ENCODE measurements around the gene AP1S3. TPM values are rescaled to one million over a fixed set of nuclear protein-coding genes. Genes with fewer than 3 reads are reported as not detected.
"Not testable (repeated sequence)": the region's sequence is repeated elsewhere in the genome, so short reads cannot be mapped to it uniquely, and the experiment has no call there.

Gene AP1S3
- total RNA-seq, 2 experiments from 2014 or later = 8.8 to 10.1 TPM

DNA sequence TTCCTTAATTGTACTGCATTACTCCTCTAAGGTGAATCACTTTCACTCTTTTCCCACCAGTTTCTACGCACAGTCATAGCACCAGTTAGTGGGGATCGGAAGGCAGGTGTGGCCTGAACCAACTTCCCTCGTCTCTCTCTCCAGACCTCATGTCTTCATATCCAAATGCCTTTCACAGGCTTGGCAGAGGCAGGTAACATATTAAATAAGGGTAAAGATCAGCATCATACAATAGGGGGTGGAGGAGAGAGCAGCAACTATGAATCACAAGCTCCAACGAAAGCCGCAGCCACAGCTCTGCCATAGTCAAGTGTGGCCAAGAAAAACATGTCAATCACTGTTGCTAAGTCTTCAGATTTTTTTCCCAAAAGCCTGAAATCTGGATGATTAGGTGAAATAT, 40.3 kb downstream of the AP1S3 start:
- CTCF ChIA-PET = interaction anchor here (0.6 to 1.3 kb wide), 2 partner anchors 8 to 17 kb away, joined by 3 read pairs; no protein-coding TSS in a partner anchor
- DNase-seq = no peak
- H3K9me3 Mint-ChIP-seq (ENCODE audit: low read depth) = peaks cover 3% of the 10 kb centered on the region
- peaks cover 5% of the 10 kb centered on the region for H3K4me1 Mint-ChIP-seq
- no peak overlapping the region for H3K4me3 Mint-ChIP-seq
- POLR2A ChIA-PET = no interaction called here
- H3K27me3 Mint-ChIP-seq = no peaks in the 10 kb centered on the region
- intact Hi-C loops (cut with DNase I, micrococcal nuclease) = no loop called here
- H3K36me3 Mint-ChIP-seq (ENCODE audit: low read depth) = no peaks in the 10 kb centered on the region
- ATAC-seq = no peak
- H3K27ac Mint-ChIP-seq = no peak overlapping the region

DNA sequence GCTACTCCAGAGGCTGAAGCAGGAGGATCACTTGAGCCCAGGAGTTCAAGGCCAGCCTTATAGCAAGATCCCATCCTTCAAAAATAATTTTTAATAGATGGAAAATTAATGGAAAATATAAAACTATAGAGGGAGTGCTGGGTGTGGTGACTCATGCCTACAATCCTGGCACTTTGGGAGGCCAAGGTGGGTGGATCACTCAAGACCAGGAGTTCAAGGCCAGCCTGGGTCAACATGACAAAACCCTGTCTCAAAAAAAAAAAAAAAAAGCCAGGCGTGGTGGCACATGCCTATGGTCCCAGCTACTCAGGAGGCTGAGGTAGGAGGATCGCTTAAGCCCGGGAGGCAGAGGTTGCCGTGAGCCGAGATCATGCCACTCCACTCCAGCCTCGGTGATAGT, 48.0 kb downstream of the AP1S3 start:
- DNase-seq = no peak
- no peak overlapping the region for H3K4me3 Mint-ChIP-seq
- no peak overlapping the region for H3K27ac Mint-ChIP-seq
- peaks cover 1% of the 10 kb centered on the region for H3K36me3 Mint-ChIP-seq (ENCODE audit: low read depth)
- H3K4me1 Mint-ChIP-seq = peaks cover 2% of the 10 kb centered on the region
- peaks cover 3% of the 10 kb centered on the region for H3K9me3 Mint-ChIP-seq (ENCODE audit: low read depth)
- intact Hi-C loops (cut with DNase I, micrococcal nuclease) = no loop called here
- no peak for ATAC-seq
- ChIA-PET POLR2A (no interaction called here), CTCF (interaction anchor here (0.7 kb wide), 2 partner anchors 8 to 69 kb away, joined by 3 read pairs; no protein-coding TSS in a partner anchor)
- H3K27me3 Mint-ChIP-seq = no peaks in the 10 kb centered on the region

DNA sequence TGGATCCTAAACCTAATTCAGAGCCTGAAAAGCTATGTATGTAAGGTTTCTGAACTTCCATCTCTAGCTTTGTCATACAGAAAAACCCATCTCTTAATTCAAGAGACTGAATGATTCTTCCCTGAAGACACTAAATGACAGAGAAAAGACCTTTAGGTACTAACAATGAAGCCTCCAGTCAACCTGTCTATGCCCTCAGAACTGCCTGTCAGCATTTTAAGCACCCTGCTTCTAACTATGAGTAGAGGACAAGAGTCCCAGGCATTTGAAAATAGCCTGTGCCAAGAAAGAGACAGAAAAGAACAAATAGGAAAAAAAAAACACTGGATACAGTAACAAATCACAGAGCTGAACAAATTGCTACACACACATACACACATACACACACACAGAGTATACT, 48.6 kb downstream of the AP1S3 start:
- ChIA-PET POLR2A (interaction anchor here (0.7 kb wide), 1 partner anchor 10 kb away, joined by 3 read pairs; no protein-coding TSS in a partner anchor), CTCF (interaction anchor here (0.7 kb wide), 2 partner anchors 9 to 68 kb away, joined by 3 read pairs; no protein-coding TSS in a partner anchor)
- H3K36me3 Mint-ChIP-seq (ENCODE audit: low read depth) = peaks cover 3% of the 10 kb centered on the region
- intact Hi-C loops (cut with DNase I, micrococcal nuclease) = no loop called here
- ATAC-seq (no peak), DNase-seq (no peak)
- no peaks in the 10 kb centered on the region for H3K27me3 Mint-ChIP-seq
- peaks cover 2% of the 10 kb centered on the region for H3K4me1 Mint-ChIP-seq
- no peak overlapping the region for H3K4me3 Mint-ChIP-seq
- H3K27ac Mint-ChIP-seq = no peak overlapping the region
- peaks cover 3% of the 10 kb centered on the region for H3K9me3 Mint-ChIP-seq (ENCODE audit: low read depth)

DNA sequence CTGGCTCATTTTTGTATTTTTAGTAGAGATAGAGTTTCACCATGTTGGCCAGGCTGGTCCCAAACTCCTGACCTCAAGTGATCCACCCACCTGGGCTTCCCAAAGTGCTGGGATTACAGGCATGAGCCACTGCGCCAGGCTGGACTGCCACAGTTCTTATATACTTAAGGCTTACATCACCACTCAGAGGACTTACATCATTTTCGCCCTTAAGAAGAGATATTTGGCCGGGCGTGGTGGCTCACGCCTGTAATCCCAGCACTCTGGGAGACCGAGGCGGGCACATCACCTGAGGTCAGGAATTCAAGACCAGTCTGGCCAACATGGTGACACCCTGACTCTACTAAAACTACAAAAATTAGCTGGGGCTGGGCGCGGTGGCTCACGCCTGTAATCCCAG, 49.3 kb downstream of the AP1S3 start:
- H3K4me3 Mint-ChIP-seq; intact Hi-C loops (cut with DNase I, micrococcal nuclease); ATAC-seq; H3K27ac Mint-ChIP-seq; DNase-seq; H3K36me3 Mint-ChIP-seq (ENCODE audit: low read depth); CTCF ChIA-PET; H3K27me3 Mint-ChIP-seq; POLR2A ChIA-PET; H3K4me1 Mint-ChIP-seq; H3K9me3 Mint-ChIP-seq (ENCODE audit: low read depth): not testable (repeated sequence)

DNA sequence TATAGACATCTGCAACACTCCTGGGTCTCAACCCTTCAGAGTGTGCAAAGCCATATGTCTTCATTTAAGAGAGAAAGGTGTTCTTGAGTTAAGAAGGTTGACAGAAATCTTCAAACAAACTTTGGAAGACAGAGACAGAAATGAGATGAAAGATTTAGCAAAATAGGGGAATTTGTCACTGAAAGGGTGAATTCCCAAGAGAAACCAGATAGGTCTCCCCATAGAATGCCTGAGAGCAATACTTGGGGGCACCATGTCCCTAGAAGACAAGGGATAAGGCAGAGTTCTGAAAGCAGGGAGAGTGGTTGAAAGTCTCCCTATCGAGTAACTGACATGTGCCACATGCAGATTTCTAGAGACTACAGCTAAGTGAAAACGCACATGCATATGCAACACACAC, 50.0 kb downstream of the AP1S3 start:
- H3K4me1 Mint-ChIP-seq = peaks cover 2% of the 10 kb centered on the region
- H3K27me3 Mint-ChIP-seq = no peaks in the 10 kb centered on the region
- ATAC-seq (no peak), DNase-seq (no peak)
- intact Hi-C loops (cut with DNase I, micrococcal nuclease) = no loop called here
- CTCF ChIA-PET = no interaction called here
- no peaks in the 10 kb centered on the region for H3K9me3 Mint-ChIP-seq (ENCODE audit: low read depth)
- peaks cover 3% of the 10 kb centered on the region for H3K36me3 Mint-ChIP-seq (ENCODE audit: low read depth)
- H3K27ac Mint-ChIP-seq = no peak overlapping the region
- POLR2A ChIA-PET = no interaction called here
- no peak overlapping the region for H3K4me3 Mint-ChIP-seq

DNA sequence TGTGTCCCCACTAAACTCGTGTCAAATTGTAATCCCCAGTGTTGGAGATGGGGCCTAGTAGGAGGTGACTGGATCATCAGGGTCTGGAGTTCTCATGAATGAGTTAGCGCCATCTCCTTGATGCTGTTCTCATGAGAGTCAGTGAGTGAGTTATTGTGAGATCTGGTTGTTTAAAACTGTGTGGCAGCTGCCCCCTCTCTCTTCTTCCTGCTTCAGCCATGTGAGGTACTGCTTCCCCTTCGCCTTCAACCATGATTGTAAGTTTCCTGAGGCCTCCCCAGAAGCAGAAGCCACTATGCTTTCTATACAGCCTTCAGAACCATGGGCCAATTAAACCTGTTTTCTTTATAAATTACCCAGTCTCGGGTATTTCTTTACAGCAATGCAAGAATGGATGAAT, 50.4 kb downstream of the AP1S3 start:
- Mint-ChIP-seq H3K4me3 (no peak overlapping the region), H3K27me3 (no peaks in the 10 kb centered on the region), H3K4me1 (peaks cover 2% of the 10 kb centered on the region), H3K9me3 (ENCODE audit: low read depth) (no peaks in the 10 kb centered on the region), H3K36me3 (ENCODE audit: low read depth) (peaks cover 3% of the 10 kb centered on the region), H3K27ac (no peak overlapping the region)
- intact Hi-C loops (cut with DNase I, micrococcal nuclease) = no loop called here
- CTCF ChIA-PET = interaction anchor here (0.7 kb wide), 1 partner anchor 32 kb away, joined by 3 read pairs; no protein-coding TSS in a partner anchor
- no peak for DNase-seq
- no peak for ATAC-seq
- POLR2A ChIA-PET = no interaction called here

DNA sequence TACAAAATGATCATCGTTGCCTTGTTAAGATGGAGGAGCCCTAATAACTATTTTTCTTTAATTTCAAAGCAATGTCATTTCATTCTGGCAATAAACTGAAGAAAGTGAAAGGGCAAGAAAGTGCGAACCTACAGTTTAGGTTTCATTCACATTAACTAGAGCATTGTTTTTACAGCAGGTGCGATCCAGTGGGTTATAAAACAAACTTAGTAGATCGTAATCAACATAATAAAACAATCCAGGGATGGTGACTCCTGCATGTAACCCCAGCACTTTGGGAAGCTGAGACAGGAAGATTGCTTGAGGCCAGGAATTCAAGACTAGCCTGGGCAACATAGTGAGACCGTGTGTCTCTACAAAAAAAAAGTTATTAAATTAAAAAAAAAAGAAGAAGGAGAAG, 51.1 kb downstream of the AP1S3 start:
- Mint-ChIP-seq H3K27me3 (no peaks in the 10 kb centered on the region), H3K4me3 (no peak overlapping the region), H3K4me1 (peaks cover 2% of the 10 kb centered on the region), H3K27ac (no peak overlapping the region), H3K36me3 (ENCODE audit: low read depth) (peaks cover 3% of the 10 kb centered on the region), H3K9me3 (ENCODE audit: low read depth) (no peaks in the 10 kb centered on the region)
- ChIA-PET POLR2A (no interaction called here), CTCF (interaction anchor here (0.7 kb wide), 1 partner anchor 33 kb away, joined by 3 read pairs; no protein-coding TSS in a partner anchor)
- intact Hi-C loops (cut with DNase I, micrococcal nuclease) = no loop called here
- ATAC-seq (no peak), DNase-seq (no peak)

DNA sequence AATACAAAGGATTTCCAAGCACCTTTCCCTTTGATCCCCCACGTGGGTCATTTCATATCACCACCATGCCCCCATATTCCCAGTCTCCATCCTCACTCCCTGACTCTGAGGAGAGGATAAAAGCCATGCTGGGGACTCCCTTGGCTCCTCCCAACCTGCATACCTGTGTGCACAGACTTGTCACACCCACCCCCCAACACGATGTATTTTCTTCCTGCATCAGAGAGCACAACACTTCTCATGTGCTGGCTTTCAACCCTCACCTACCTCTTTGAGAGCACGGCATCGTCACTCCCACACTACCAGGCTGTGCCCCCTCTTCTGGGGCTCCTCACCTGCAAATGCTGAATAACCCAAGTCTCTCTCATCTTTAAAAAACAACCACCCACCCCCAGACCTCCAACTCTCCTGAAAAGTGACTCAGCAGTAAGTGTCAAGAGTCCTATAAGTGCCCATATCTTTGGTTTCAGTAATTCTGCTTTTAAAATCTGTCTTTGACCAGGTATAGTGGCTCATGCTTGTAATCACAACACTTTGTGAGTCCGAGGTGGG, 53.1 kb downstream of the AP1S3 start:
- POLR2A ChIA-PET = no interaction called here
- CTCF ChIA-PET = no interaction called here
- intact Hi-C loops (cut with DNase I, micrococcal nuclease) = no loop called here
- no peak overlapping the region for H3K4me3 Mint-ChIP-seq
- DNase-seq = no peak
- ATAC-seq = no peak
- H3K36me3 Mint-ChIP-seq (ENCODE audit: low read depth) = peaks cover 3% of the 10 kb centered on the region
- H3K4me1 Mint-ChIP-seq = peaks cover 2% of the 10 kb centered on the region
- H3K27ac Mint-ChIP-seq = no peak overlapping the region
- no peaks in the 10 kb centered on the region for H3K27me3 Mint-ChIP-seq
- no peaks in the 10 kb centered on the region for H3K9me3 Mint-ChIP-seq (ENCODE audit: low read depth)

DNA sequence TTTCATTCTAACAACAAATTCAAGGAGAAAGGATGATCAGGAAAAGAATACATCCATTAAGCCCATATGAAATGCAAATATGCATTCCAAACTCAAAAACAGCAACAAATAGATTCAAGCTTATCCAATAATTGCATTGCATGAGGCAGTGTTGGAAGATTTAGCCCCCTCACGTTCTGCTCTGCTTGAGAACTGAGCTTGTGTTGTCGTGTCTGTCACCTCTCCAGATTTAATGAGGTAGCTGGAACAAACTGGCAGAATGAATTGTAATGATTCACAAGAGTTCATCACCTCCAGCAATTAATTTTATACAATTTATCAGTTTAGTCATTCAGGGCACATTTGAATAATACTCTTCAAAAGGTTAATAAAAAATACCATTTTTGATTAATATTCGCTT, 54.8 kb downstream of the AP1S3 start:
- Mint-ChIP-seq H3K4me3 (no peak overlapping the region), H3K9me3 (ENCODE audit: low read depth) (no peaks in the 10 kb centered on the region), H3K36me3 (ENCODE audit: low read depth) (peaks cover 3% of the 10 kb centered on the region), H3K27me3 (no peaks in the 10 kb centered on the region), H3K4me1 (peaks cover 2% of the 10 kb centered on the region), H3K27ac (no peak overlapping the region)
- intact Hi-C loops (cut with DNase I, micrococcal nuclease) = no loop called here
- POLR2A ChIA-PET = no interaction called here
- ATAC-seq = no peak
- CTCF ChIA-PET = interaction anchor here (0.7 kb wide), 1 partner anchor 284 kb away, joined by 4 read pairs; no protein-coding TSS in a partner anchor
- DNase-seq = no peak

DNA sequence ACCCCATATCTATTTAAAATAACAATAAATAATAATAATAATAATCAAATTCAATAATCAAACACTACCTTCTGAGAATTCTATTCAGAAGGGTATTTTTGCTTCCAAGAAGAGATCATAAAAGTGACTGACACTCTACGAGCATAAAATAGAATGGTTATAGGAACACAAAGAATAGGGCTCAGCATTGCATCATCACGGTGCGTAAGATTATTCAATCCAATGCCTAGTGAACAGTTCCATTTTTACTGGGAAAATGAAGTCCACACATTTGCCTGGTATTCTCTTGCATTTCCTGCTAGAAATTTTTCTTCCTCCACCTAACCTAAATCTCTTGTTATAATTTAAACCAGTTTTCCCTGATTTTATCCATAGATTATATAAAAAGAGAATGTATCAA, 55.8 kb downstream of the AP1S3 start:
- H3K36me3 Mint-ChIP-seq (ENCODE audit: low read depth) = peaks cover 3% of the 10 kb centered on the region
- ATAC-seq (no peak), DNase-seq (no peak)
- no peaks in the 10 kb centered on the region for H3K27me3 Mint-ChIP-seq
- ChIA-PET POLR2A (no interaction called here), CTCF (no interaction called here)
- intact Hi-C loops (cut with DNase I, micrococcal nuclease) = no loop called here
- H3K4me1 Mint-ChIP-seq = no peaks in the 10 kb centered on the region
- no peaks in the 10 kb centered on the region for H3K9me3 Mint-ChIP-seq (ENCODE audit: low read depth)
- H3K4me3 Mint-ChIP-seq = no peak overlapping the region
- no peak overlapping the region for H3K27ac Mint-ChIP-seq

DNA sequence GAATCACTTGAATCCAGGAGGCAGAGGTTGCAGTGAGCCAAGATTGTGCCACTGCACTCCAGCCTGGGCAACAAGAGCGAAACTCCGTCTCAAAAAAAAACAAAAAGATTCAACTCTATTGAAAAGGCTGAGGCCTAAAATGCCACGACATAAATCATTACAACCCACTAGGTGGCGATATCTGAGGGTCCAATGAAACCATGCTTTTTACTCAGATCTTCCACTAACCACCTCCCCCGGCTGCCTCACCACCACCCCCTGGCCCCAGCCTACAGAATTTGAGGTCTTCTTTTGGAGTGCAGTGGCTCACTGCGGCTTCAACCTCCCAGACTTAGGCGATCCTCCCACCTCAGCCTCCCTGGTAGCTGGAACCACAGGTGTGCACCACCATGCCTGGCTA, 57.5 kb downstream of the AP1S3 start:
- H3K27me3 Mint-ChIP-seq = no peaks in the 10 kb centered on the region
- CTCF ChIA-PET = interaction anchor here (0.9 to 1.0 kb wide), 3 partner anchors 18 to 376 kb away, joined by 3 read pairs; no protein-coding TSS in a partner anchor

DNA sequence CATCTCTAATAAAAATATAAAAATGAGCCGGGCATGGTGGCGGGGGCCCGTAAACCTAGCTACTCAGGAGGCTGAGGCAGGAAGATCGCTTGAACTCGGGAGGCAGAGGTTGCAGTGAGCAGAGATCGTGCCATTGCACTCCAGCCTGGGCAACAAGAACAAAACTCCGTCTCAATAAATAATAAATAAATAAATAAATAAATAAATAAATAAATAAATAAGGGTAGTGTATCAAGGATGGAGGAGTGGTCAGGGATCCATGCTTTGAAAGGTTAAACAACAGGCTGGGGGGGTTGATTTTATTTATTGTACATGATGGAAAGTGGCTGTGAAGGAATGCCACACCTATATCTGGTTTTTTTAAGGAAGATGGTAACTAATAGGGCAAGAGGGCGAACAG, 63.2 kb downstream of the AP1S3 start:
- ChIA-PET CTCF (no interaction called here), POLR2A (no interaction called here)
- Mint-ChIP-seq H3K27ac (no peak overlapping the region), H3K9me3 (ENCODE audit: low read depth) (no peaks in the 10 kb centered on the region), H3K36me3 (ENCODE audit: low read depth) (peaks cover 5% of the 10 kb centered on the region), H3K4me1 (no peaks in the 10 kb centered on the region), H3K27me3 (no peaks in the 10 kb centered on the region), H3K4me3 (no peak overlapping the region)
- intact Hi-C loops (cut with DNase I, micrococcal nuclease) = no loop called here
- no peak for ATAC-seq
- DNase-seq = no peak

More for the DNA sequence above, 57.5 kb downstream of the AP1S3 start:
- intact Hi-C loops (cut with DNase I, micrococcal nuclease) = loop anchor here in 1 of 2 experiments (1.0 kb wide), 1 partner anchor 177 kb away; the partner anchor contains the start of gene MRPL44
- H3K4me1 Mint-ChIP-seq = no peaks in the 10 kb centered on the region
- peaks cover 3% of the 10 kb centered on the region for H3K36me3 Mint-ChIP-seq (ENCODE audit: low read depth)
- peak; percentile 71 for DNase-seq
- POLR2A ChIA-PET = no interaction called here
- no peaks in the 10 kb centered on the region for H3K9me3 Mint-ChIP-seq (ENCODE audit: low read depth)
- no peak overlapping the region for H3K4me3 Mint-ChIP-seq
- H3K27ac Mint-ChIP-seq = no peak overlapping the region
- ATAC-seq = peak; percentile 72

Data from activated CD4-positive, alpha-beta T cell treated with anti-CD3 and anti-CD28 coated beads for 36 hours (primary cell).